ENCODE measurements around the gene UBXN7. TPM values are rescaled to one million over a fixed set of nuclear protein-coding genes. Genes with fewer than 3 reads are reported as not detected.
"Not testable (repeated sequence)": the region's sequence is repeated elsewhere in the genome, so short reads cannot be mapped to it uniquely, and the experiment has no call there.

The UBXN7 gene
- total RNA-seq, 1 donor from 2014 or later: 31.2 TPM

GRCh38 chr3:196344663-196345062 is 87.6 kb downstream of the UBXN7 start:
- Histone ChIP-seq H3K4me1 (no peaks in the 10 kb centered on the region), H3K27ac (replicated peaks) (no peak overlapping the region), H3K36me3 (peaks cover 11% of the 10 kb centered on the region), H3K4me3 (no peak overlapping the region), H3K27me3 (ENCODE audit: low read depth) (no peaks in the 10 kb centered on the region), H3K9me3 (replicated peaks) (no peaks in the 10 kb centered on the region)
- TF ChIP-seq, protein P1, sequence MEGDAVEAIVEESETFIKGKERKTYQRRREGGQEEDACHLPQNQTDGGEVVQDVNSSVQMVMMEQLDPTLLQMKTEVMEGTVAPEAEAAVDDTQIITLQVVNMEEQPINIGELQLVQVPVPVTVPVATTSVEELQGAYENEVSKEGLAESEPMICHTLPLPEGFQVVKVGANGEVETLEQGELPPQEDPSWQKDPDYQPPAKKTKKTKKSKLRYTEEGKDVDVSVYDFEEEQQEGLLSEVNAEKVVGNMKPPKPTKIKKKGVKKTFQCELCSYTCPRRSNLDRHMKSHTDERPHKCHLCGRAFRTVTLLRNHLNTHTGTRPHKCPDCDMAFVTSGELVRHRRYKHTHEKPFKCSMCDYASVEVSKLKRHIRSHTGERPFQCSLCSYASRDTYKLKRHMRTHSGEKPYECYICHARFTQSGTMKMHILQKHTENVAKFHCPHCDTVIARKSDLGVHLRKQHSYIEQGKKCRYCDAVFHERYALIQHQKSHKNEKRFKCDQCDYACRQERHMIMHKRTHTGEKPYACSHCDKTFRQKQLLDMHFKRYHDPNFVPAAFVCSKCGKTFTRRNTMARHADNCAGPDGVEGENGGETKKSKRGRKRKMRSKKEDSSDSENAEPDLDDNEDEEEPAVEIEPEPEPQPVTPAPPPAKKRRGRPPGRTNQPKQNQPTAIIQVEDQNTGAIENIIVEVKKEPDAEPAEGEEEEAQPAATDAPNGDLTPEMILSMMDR (IDR thresholded peaks at IDR 0.05; ENCODE audit: borderline replicate concordance): no peak
- intact Hi-C loops (cut with micrococcal nuclease): no loop called here
- DNase-seq: no peak

DNA sequence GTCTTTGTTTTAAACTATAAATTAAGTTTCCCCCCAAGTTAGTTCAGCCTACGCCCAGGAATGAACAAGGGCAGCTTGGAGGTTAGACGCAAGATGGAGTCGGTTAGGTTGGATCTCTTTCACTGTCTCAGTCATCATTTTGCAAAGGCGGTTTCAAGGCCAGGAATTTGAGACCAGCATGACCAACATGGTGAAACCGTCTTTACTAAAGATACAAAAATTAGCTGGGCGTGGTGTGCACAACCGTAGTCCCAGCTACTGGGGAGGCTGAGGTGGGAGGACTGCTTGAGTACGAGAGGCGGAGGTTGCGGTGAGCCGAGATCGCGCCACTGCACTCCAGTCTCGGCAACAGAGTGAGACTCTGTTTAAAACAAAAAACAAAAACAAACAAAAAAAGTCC is 88.3 kb downstream of the UBXN7 start:
- DNase-seq; H3K4me3 ChIP-seq; intact Hi-C loops (cut with micrococcal nuclease); H3K36me3 ChIP-seq; H3K27me3 ChIP-seq (ENCODE audit: low read depth); H3K9me3 ChIP-seq (replicated peaks); H3K27ac ChIP-seq (replicated peaks); H3K4me1 ChIP-seq: not testable (repeated sequence)

DNA sequence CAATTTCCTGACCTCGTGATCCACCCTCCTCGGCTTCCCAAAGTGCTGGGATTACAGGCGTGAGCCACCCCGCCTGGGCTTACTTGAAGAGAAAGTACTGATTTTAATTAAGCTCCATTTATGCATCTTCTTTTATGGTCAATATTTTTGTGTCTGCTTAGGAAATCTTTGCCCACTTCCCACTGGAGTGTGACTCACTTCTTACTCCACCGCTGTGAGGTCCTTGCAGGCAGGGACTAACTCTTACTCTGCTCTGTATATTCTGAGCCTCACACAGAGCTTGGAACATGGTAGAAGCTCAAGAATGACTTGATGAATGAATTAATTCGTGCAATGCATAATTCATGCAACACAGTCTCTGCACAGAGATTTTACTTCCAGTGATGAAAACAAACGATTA is 91.1 kb downstream of the UBXN7 start:
- intact Hi-C loops (cut with micrococcal nuclease): no loop called here
- no peak for DNase-seq
- no peaks in the 10 kb centered on the region for H3K36me3 ChIP-seq
- peaks cover 8% of the 10 kb centered on the region for H3K9me3 ChIP-seq (replicated peaks)
- no peak overlapping the region for H3K27ac ChIP-seq (replicated peaks)
- TF ChIP-seq, protein P1 (IDR thresholded peaks at IDR 0.05; ENCODE audit: borderline replicate concordance): no peak
- no peaks in the 10 kb centered on the region for H3K4me1 ChIP-seq
- H3K4me3 ChIP-seq: no peak overlapping the region
- H3K27me3 ChIP-seq (ENCODE audit: low read depth): peaks cover 5% of the 10 kb centered on the region

DNA sequence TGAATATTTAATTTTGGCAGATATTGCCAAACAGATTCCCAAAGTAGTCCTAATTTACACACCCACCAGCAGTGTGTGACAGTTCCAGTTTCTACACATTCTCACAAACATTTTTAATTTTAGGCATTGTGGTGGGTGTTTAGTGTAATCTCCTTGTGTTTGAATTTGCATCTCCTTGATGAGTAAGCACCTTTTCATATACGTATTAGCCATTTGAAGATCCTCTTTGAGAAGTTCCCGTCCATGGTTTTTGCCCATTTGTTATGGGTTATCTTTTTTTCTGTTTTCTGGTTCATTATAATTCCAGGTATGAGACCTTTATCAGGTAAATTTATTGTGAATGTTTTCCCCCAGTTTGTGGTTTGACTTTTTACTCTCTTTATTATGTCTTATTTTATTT is 91.8 kb downstream of the UBXN7 start:
- intact Hi-C loops (cut with micrococcal nuclease): no loop called here
- peaks cover 8% of the 10 kb centered on the region for H3K9me3 ChIP-seq (replicated peaks)
- no peak for DNase-seq
- no peak overlapping the region for H3K4me3 ChIP-seq
- H3K36me3 ChIP-seq: no peaks in the 10 kb centered on the region
- H3K4me1 ChIP-seq: no peaks in the 10 kb centered on the region
- H3K27ac ChIP-seq (replicated peaks): no peak overlapping the region
- peaks cover 9% of the 10 kb centered on the region for H3K27me3 ChIP-seq (ENCODE audit: low read depth)
- TF ChIP-seq, protein P1 (IDR thresholded peaks at IDR 0.05; ENCODE audit: borderline replicate concordance): no peak

DNA sequence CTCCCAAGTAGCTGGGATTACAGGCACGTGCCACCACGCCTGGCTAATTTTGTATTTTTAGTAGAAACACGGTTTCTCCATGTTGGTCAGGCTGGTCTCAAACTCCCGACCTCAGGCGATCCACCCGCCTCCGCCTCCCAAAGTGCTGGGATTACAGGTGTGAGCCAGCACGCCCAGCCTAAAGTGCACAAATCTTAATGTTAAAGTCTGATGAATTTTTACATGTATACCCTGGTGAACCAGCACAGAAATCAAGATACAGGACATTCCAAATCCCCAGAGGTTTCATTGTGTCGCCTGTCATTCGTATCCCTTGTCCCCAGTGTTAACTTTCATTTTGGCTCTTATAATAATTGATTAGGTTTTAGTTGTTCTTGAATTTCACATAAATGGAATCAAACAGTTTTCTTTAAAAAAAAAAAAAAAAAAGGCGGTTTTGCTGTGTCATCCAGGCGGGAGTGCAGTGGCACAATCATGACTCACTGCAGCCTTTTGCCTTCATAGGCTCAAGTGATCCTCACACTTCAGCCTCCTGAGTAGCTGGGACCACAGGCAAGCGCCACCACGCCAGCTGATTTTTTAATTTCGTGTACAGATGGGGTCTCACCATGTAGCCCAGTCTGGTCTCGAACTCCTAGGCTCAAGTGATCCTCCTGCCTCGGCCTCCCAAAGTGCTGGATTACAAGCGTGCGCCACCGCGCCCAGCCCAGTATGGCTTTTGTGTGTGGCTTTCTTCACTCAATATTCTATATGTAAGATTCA is 92.6 kb downstream of the UBXN7 start:
- intact Hi-C loops (cut with micrococcal nuclease): no loop called here
- Histone ChIP-seq H3K4me3 (no peak overlapping the region), H3K4me1 (no peaks in the 10 kb centered on the region), H3K9me3 (replicated peaks) (peaks cover 8% of the 10 kb centered on the region), H3K27ac (replicated peaks) (no peak overlapping the region), H3K27me3 (ENCODE audit: low read depth) (peaks cover 10% of the 10 kb centered on the region), H3K36me3 (no peaks in the 10 kb centered on the region)
- DNase-seq: no peak
- TF ChIP-seq, protein P1 (IDR thresholded peaks at IDR 0.05; ENCODE audit: borderline replicate concordance): no peak

DNA sequence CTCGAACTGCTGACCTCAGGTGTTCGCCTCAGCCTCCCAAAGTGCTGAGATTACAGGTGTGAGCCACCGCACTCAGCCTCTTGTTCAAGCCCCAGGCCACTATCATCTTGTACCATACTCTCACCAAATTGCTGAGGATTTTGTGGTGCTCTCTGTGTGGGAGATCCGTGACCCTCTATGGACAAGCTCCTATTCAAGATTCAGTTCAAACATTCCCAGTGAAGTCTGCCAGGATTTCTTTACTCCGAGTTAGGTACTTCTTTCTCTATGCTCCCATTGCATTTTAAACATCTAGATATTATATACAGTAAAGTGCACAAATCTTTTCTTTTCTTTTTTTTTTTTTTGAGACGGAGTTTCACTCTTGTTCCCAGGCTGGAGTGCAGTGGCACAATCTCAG is 93.2 kb downstream of the UBXN7 start:
- peaks cover 8% of the 10 kb centered on the region for H3K9me3 ChIP-seq (replicated peaks)
- H3K4me1 ChIP-seq: no peaks in the 10 kb centered on the region
- no peak for DNase-seq
- H3K27me3 ChIP-seq (ENCODE audit: low read depth): peaks cover 10% of the 10 kb centered on the region
- no peak overlapping the region for H3K27ac ChIP-seq (replicated peaks)
- TF ChIP-seq, protein P1 (IDR thresholded peaks at IDR 0.05; ENCODE audit: borderline replicate concordance): no peak
- H3K36me3 ChIP-seq: no peaks in the 10 kb centered on the region
- intact Hi-C loops (cut with micrococcal nuclease): no loop called here
- no peak overlapping the region for H3K4me3 ChIP-seq

All from left ventricle myocardium inferior (tissue), 1 donor.